ENCODE results near the gene HOMER1.

The HOMER1 gene, protein sequence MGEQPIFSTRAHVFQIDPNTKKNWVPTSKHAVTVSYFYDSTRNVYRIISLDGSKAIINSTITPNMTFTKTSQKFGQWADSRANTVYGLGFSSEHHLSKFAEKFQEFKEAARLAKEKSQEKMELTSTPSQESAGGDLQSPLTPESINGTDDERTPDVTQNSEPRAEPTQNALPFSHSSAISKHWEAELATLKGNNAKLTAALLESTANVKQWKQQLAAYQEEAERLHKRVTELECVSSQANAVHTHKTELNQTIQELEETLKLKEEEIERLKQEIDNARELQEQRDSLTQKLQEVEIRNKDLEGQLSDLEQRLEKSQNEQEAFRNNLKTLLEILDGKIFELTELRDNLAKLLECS

DNA sequence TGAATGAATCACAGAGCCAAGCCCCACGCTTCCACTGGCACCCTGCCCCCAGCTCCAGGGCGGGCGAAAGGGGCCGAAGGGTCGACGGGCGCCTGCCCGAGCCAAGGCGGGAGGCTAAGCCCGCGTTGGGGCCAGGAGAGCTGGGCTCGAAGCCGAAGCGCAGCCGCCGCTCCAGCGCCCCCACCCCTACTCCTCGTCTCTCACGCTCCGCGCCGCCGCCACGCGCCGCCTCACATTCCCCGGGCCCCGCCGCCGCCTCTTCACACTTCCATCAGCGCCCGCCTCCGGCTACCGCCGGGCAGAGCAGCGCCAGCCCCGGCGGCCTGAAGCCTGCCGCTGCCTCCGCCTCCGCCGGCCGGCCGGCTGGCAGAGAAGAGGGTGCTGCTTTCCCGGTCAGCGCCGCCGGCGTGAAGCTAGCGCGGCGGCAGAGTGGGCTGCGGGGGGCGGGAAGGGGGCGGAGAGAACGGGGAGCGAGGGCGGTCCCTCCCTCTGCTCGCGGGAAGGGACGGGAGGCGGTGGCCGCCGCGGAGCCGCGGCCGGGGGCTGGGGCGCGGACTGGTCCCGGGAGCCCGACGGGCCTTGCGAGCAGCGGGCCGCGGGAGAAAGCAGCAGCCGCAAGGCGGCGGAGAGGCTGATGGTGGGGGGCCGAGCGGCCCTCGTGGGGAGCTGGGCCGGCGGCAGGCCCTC is at the start of gene HOMER1:
TSS of gene HOMER1 (minus strand) at position 431 of the 687 bp plus-strand sequence. CDS start 1,360 bp downstream, outside the sequence.
- peak; percentile 59 to 62 for DNase-seq (ENCODE audit: low read depth in 2 of 2)

DNA sequence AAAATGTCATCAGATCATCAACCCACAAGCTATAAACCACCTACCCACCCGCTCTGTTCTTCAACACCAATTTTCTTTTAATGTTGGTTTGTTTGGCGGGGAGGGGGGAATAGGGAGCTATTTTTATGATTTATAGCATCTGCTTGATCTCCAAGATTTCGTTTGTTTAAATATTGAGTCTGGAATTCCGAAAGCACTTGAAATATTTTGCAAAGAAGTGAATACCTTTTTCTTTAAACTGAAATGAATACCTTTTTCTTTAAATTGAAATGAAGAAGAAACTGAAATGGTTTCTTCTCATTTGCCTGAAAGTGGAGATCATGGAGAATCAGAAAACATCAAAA is 49.3 kb upstream of the HOMER1 start:
- DNase-seq (ENCODE audit: low read depth in 2 of 2) = no peak

DNA sequence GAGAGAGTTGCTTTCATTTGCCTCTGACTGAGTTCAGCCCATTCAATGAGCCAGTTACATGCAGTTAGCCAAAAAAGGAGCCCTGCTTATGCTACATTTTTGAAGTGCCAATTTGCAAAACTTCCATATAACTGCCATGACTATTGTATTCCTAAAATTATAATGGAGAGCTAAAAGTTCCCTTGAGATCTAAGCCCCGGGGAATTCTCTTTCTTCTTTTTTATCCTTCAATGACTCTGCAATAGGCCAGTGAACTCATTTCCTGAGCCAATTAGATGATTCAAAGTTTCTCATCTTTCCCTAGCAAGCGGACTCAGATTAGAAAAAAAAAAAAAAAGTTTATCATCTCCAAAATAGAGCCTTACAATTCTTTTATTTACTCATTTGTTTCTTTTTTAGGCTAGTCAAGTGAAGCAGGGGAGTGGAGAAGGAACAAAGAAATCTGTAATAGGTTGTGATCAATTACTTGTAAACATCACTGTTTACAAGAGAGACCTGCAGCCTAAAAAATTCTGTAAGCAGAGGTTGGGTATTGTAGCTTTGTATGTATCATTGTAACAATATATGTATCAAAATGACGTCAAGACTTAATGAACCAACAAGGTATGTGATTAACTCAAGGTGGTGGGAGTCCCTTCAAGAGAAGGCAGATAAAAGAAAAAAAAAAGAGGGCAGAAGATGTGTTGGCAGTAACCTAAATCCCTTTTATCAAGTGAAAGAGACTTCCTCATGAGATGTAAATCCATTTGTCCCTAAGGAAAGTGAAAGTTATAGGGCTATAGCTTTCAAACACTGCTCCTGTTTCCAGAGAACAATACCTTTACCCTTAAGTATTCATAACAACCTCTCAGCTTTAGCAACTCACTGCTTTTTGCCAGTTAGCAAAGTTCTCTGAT is 48.7 kb upstream of the HOMER1 start:
- peak; percentile 39 to 44 for DNase-seq (ENCODE audit: low read depth in 2 of 2)

DNA sequence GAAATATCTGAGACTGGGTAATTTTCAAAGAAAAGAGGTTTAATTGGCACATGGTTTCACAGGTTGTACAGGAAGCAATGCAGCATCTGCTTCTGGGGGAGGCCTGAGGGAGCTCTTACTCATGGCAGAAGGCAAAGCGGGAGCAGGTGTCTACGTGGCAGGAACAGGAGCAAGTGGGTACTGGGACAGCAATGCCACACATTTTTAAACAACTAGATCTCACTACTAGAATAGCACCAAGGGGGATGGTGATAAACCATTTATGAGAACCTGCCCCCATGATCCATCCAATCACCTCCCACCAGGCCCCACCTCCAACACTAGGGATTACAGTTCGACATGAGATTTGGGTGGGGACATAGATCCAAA is 47.6 kb upstream of the HOMER1 start:
- no peak for DNase-seq (ENCODE audit: low read depth in 2 of 2)

DNA sequence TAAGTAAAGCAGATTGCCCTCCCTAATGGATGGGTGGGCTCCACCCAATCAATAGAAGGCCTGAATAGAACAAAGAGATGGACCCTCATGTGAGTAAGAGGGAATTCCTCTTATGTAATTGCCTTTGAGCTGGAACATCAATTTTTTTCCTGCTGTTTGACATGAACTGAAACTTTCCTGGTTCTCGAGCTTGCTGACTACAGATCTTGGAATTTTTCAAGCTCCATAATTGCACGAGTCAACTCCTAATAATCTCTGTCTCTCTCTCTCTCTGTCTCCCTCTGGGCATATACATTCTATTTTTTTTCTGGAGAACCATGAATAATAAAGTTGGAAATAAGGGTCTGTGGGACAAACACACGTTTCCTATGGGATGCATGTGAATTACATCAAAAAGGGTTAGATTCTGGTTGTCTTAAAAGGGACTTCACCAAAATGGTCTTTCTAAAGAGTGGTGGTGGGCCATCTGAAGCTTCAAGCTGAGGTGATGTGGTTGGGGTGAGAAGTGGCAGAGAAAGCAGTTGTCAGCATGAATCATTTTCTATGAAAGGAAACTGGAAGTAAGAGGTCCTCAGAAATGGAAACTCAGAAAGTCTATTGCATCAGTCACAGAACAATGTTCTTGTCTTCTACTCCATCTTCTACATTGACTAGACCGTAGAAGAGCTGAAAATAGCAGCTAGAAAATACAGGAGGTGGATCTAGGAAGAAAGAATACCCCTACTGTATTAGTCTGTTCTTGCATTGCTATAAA is 47.0 kb upstream of the HOMER1 start:
- peak; percentile 29 to 39 for DNase-seq (ENCODE audit: low read depth in 2 of 2)

DNA sequence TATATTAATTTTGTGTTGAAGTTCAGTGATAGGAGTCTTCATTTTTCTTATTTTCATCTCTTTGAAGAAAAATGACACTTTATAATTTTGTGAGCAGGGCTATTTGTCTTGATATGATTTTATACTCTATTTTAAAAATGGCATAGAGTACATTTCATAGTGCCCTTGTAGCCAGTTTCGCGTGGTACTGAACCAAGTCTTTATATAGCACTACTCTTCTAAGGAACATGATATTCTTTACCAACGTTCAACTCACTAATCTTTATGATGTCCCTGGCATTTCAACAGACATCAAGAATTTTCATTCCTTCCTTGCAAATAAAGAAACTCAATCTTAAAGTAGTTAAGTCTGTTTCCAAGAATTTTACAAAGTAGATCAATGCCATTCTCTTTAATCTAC is 41.5 kb upstream of the HOMER1 start:
- no peak for DNase-seq (ENCODE audit: low read depth in 2 of 2)

DNA sequence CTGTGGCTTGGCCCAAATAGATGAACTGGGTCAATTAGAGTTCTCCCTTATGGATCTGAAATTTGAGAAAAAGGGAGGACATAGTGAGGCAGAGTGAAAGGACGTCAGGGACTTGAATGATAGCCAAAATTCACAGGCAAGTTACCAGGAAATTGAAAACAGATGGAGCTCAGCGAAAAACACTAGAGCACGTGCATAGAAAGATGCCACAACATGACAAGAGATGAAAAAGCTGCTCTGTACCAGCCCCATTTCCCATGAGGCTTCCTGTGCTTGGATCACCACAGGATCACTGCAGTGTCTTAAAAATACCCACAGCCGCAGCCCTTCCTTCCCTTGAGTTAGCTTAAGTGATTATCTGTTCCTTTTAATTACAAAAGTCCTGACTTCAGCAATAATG is 39.0 kb upstream of the HOMER1 start:
- peak; percentile 54 to 62 for DNase-seq (ENCODE audit: low read depth in 2 of 2)

DNA sequence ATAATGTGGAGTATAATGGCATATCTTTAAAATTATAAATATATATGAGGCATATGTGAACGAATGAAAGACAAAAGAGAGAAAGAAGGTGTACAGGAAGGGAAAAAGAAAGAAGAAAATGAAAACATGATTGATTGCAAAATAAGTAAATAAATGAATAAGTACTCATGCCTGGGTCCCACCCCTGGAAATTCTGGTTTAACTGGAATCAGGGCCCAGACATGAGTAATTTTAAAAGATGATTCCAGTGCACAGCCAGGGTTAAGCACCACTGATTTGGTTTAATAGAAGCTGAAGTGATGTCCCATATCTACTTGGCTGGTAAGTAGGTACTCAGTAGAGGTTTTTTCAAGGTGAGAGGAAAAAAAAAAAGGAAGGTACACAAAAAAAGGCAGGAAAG is 34.0 kb upstream of the HOMER1 start:
- no peak for DNase-seq (ENCODE audit: low read depth in 2 of 2)

DNA sequence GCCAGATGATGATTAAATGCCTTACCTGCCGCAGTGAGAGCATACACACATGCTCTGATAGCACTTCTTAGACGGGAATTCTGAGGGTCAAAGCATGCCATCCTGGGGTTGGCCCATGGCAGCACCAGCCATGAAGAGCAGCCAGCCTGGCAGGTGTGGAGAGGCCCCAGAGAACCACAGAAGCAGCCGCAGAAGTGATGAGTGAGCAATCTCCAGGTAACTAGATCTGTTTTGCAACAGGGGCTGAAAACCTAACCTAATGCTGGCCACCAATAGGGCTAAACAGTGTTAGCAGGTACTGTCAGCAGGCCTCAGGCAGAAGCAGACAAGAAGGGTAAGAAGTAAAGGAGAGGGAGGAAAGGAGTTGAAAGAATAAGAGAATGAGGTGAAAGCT is 33.5 kb upstream of the HOMER1 start:
- no peak for DNase-seq (ENCODE audit: low read depth in 2 of 2)

DNA sequence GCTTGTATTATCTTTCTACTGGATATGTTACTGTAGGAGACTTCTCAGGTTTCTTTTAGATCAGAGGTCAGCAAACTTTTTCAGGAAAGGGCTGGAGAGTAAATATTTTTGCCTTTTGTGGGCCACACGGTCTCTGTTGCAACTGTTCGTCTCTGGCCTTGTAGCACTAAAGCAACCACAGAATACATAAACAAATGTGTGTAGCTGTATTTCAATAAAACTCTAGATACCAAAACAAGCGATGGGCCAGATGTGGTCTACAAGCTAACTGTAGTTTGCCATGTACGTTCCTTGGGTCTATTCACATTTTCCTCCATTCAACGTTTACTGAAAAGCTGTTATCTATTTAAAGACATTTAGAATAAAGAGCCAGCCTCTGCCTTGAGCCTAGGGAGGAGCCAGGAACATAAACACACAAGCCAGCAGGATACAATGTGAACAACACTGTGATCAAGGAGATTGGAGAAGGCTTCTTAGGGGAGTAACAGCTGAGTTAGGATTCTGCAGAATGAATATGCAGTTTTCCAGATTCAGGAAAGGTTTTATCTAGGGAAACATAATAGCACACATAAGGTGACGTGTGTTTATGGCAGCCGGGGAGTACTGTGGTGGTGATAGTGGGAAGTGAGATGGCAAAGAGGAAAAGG is 33.0 kb upstream of the HOMER1 start:
- DNase-seq (ENCODE audit: low read depth in 2 of 2) = no peak

DNA sequence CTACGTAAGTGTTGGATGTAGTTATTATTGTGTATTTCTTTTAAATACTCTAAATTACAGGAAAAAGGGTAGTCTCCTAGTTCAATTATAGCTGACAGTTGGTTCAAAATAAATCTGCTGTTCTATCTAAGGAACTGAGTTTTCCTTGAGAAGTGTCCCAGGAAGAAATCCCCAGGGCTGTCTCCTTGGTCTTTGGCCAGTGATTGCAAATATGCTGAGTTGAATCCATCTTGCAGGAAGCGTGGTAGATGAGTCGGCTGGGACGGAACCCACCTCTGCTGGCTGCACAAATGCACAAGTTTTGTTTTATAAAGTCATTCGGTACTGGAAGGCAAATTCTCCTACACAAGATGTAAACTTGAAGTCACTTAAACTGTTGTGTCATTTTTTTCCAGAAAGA is 30.2 kb upstream of the HOMER1 start:
- no peak for DNase-seq (ENCODE audit: low read depth in 2 of 2)

DNA sequence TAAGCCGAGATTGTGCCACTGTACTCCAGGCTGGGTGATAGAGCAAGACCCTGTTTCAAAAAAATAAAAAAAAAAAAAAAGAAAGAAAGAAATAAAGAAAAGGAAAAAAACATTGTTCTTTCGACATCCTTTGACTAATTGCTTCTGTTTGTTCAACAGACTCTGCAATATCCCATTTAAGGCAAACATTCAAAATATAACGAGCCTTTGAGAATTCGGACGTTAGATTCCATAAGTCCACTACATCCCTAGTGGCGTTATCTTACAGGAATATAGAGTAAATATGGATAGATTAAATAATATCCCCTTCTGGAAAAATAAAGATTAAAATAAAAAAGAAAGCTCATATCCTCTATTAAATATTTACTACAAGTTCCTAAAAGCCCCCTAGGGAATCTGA is 27.0 kb upstream of the HOMER1 start:
- no peak for DNase-seq (ENCODE audit: low read depth in 2 of 2)

DNA sequence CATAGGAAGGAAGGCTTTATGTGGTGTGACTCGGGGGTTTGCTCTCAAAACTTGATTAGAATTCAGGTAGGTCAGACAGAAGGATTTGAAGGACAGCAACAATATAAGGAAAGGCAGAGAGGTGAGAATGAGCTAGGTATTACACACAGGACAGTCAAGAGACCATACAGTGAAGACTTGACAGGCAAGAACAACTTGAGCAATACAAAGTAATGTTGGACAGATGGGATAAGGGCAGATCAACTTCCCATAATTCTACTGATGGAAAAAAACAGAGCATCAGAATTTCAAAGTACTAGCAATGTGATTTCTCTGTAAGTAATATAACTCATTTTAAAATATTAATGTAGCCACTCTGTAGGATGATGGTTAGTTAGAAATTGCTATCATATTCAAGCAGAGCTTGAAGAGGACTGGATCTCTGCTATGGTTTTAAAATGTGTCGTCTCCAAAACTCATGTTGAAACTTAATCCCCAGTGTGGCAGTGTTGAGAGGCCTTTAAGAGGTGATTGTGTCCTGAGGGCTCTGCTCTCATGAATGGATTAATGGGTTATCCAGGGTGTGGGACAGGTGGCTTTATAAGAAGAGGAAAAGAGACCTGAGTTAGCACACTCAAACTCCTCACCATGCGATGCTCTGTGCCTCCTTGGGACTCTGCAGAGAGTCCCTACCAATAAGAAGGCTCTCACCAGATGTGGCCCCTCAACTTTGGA is 22.4 kb upstream of the HOMER1 start:
- no peak for DNase-seq (ENCODE audit: low read depth in 2 of 2)

DNA sequence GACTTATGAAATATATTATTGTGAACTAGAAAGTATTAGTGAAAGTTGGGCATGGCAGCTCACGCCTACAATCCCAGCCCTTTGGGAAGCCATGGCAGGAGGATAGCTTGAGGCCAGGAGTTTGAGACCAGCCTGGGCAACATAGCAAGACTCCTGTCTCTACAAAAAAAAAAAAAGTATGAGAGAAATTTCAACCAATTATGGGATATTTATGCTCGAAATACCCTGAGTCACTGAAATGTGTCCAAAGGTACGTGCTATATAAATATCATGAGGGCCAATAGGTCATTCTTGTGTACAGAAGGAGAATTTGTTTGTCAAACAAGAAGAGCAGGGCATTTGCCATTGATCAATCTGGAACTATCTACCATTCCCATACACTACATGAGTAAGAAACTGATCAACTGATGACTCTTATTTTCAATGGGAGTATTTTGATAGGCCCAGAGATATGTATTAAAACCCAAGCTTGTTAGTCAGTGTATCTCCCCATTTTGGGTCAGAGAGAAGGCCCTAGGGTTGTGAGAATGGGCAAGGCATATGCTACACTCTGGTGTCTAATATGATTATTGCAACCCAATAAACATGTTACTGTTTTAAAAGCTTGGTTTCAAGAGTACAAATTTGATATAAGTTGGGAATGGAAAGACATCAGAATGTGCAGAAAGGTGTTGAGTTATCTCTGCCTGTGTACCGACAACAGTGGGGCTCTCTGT is 21.7 kb upstream of the HOMER1 start:
- DNase-seq (ENCODE audit: low read depth in 2 of 2) = no peak

DNA sequence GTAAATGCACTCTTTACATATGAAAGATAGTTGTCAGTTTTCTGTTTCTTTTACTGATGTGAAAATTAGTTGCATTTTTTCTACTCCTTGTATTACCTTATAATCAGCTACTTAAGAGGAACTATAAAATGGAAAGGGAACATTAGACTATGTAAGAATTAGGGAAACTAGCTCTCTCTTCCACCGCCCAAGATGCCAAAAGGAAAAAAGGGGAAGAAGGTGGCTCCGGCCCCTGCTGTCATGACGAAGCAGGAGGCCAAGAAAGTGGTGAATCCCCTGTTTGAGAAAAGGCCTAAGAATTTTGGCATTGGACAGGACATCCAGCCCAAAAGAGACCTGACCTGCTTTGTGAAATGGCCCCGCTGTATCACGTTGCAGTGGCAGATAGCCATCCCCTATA is 15.2 kb upstream of the HOMER1 start:
- no peak for DNase-seq (ENCODE audit: low read depth in 2 of 2)

DNA sequence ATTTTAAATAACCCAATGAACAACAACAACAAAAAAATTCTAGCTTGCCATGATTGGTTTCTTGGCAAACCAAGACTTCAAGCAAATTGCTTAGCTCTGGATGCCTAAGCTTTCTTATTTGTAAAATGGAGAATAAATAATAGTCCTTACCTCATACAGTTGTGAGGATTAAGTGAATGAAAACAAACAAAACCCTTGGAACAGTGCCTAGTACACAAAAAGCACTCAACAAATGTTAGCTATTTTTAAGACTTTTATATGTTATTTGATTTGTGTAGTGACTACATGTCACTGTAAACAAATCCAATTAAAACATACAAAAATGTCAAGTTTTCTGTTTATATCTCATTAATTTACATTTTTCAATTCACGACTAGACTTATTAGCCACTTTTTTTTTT is 13.5 kb upstream of the HOMER1 start:
- DNase-seq (ENCODE audit: low read depth in 2 of 2) = no peak

DNA sequence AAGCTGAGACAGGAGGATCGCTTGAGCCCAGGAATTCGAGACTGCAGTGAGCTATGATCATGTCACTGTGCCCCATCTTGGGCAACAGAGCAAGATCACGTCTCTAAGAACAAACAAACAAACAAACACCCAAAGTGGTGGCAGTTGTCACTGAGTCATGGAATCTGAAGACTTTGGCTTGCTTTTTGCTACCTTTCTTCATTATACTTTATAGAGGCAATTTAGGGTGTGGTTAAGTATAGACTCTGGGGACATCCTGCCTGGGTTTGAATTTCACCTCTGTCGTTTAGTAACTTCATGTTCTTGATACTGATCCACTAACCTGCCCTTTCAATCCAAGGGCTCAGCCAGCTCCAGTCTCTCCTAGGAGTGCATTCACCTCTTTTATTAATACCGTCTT is 13.0 kb upstream of the HOMER1 start:
- no peak for DNase-seq (ENCODE audit: low read depth in 2 of 2)

DNA sequence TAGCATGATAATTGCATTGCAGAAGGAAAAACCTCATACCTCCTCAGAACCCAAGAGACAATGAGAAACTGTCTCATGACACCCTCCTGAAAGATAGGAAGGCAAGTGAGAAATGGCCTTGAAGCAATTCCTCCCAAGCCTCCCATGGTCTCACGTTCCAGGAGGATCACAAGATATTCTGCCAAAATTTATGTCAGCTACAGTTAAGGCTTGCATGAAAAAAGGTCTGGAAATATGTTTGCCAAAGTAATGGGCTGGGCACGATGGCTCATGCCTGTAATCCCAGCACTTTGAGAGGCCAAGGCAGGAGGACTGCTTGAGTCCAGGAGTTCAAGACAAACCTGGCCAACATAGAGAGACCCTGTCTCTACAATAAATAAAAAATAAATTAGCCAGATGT is 12.6 kb upstream of the HOMER1 start:
- no peak for DNase-seq (ENCODE audit: low read depth in 2 of 2)

DNA sequence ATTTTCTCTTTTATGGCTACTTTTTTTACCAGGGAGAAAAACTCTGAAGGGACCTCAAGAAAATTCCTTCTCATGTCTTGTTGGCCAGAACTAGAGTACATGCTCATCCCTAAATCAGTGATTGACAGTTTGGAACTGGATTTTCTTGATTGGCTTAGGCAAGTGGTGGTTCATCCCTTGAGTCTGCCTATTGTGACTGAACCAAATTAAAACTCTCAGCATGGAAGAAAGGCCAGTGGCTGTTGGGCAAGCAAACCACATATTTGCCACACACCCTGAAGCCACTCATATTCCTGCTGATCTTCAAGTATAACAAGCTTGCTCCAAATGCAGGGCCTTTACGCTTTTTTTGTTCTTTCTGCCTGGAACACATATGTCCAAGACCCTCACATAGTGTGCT is 7.2 kb upstream of the HOMER1 start:
- DNase-seq (ENCODE audit: low read depth in 2 of 2) = no peak

DNA sequence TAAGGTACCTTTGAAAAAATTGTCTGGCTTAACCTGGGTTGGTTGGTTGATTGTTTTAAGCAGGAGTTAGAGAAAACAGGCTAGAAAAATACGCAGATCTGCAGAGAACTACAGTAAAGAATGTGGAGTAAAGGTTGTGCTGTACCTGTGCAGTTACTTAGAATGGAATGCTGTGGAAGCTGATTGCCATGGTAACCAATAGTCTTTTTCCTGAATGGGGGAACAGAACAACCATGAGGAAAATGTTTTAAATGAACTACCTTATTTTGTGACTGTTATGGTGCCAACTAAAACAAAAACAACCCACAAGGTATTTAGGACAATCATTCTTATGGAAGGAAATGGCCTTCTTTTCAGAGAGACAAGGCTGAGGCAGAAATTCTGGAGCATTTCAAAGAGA is 4.8 kb upstream of the HOMER1 start:
- no peak for DNase-seq (ENCODE audit: low read depth in 2 of 2)
